Measurements from ENCODE around the gene HM13. TPM values are rescaled to one million over a fixed set of nuclear protein-coding genes. Genes with fewer than 3 reads are reported as not detected.
A peak's percentile ranks its signal among the peaks of the same experiment; 100 is the strongest.

Gene HM13
- total RNA-seq, 2 donors from 2014 or later, result 120 to 206 TPM

- Mint-ChIP-seq H3K4me1 (peaks cover 31% of the 10 kb centered on the region), H3K9me3 (no peaks in the 10 kb centered on the region), H3K36me3 (ENCODE audit: low read depth) (peaks cover 52% of the 10 kb centered on the region), H3K27ac (peak overlapping the region; percentile 48), H3K27me3 (ENCODE audit: insufficient read depth) (no peaks in the 10 kb centered on the region), H3K4me3 (no peak overlapping the region)
- TF ChIP-seq CTCF (conservative IDR thresholded peaks at IDR 0.05), result no peak
- Histone ChIP-seq H3K4me1 (ENCODE audit: control insufficient read depth, insufficient read depth, low read length) (peaks cover 9% of the 10 kb centered on the region), H3K27ac (ENCODE audit: low read depth, low read length) (no peak overlapping the region), H3K36me3 (ENCODE audit: control insufficient read depth, insufficient read depth, low read length) (peaks cover 65% of the 10 kb centered on the region), H3K9ac (ENCODE audit: extremely low read depth, low read length, poor library complexity, severe bottlenecking) (no peak overlapping the region), H3K4me3 (ENCODE audit: low read length) (no peak overlapping the region), H3K9me3 (ENCODE audit: control insufficient read depth, low read length) (no peaks in the 10 kb centered on the region), H3K27me3 (ENCODE audit: control insufficient read depth, insufficient read depth, low read length, poor library complexity, severe bottlenecking) (no peaks in the 10 kb centered on the region)
- 92 to 100% methylated on average over 1 to 6 of the region's 6 CpGs for WGBS, 2 experiments (ENCODE audit: insufficient coverage in 1 of 2, insufficient read length in 1 of 2)
- no peak for DNase-seq
These were observed 51.6 kb downstream of the HM13 start for GRCh38 chr20:31565699-31566318.

- TF ChIP-seq CTCF (conservative IDR thresholded peaks at IDR 0.05), result no peak
- Histone ChIP-seq H3K27me3 (ENCODE audit: control insufficient read depth, insufficient read depth, low read length, poor library complexity, severe bottlenecking) (no peaks in the 10 kb centered on the region), H3K4me1 (ENCODE audit: control insufficient read depth, insufficient read depth, low read length) (peaks cover 9% of the 10 kb centered on the region), H3K9me3 (ENCODE audit: control insufficient read depth, low read length) (no peaks in the 10 kb centered on the region), H3K27ac (ENCODE audit: low read depth, low read length) (no peak overlapping the region), H3K4me3 (ENCODE audit: low read length) (no peak overlapping the region), H3K36me3 (ENCODE audit: control insufficient read depth, insufficient read depth, low read length) (peaks cover 60% of the 10 kb centered on the region), H3K9ac (ENCODE audit: extremely low read depth, low read length, poor library complexity, severe bottlenecking) (no peak overlapping the region)
- no peak overlapping the region for H3K4me3 Mint-ChIP-seq
- no peaks in the 10 kb centered on the region for H3K27me3 Mint-ChIP-seq (ENCODE audit: insufficient read depth)
- peaks cover 47% of the 10 kb centered on the region for H3K36me3 Mint-ChIP-seq (ENCODE audit: low read depth)
- H3K4me1 Mint-ChIP-seq, result peaks cover 33% of the 10 kb centered on the region
- H3K9me3 Mint-ChIP-seq, result no peaks in the 10 kb centered on the region
- 94% methylated on average over 1 of the region's 1 CpG; no CpG with 5 or more reads in 1 of the 2 experiments for WGBS, 2 experiments (ENCODE audit: insufficient coverage in 1 of 2, insufficient read length in 1 of 2)
- no peak for DNase-seq
- H3K27ac Mint-ChIP-seq, result peak overlapping the region; percentile 77
These were observed 52.0 kb downstream of the HM13 start for GRCh38 chr20:31566319-31566657.

- Histone ChIP-seq H3K9me3 (ENCODE audit: control insufficient read depth, low read length) (no peaks in the 10 kb centered on the region), H3K27me3 (ENCODE audit: control insufficient read depth, insufficient read depth, low read length, poor library complexity, severe bottlenecking) (no peaks in the 10 kb centered on the region), H3K9ac (ENCODE audit: extremely low read depth, low read length, poor library complexity, severe bottlenecking) (no peak overlapping the region), H3K27ac (ENCODE audit: low read depth, low read length) (no peak overlapping the region), H3K36me3 (ENCODE audit: control insufficient read depth, insufficient read depth, low read length) (peaks cover 55% of the 10 kb centered on the region), H3K4me1 (ENCODE audit: control insufficient read depth, insufficient read depth, low read length) (peaks cover 9% of the 10 kb centered on the region), H3K4me3 (ENCODE audit: low read length) (no peak overlapping the region)
- Mint-ChIP-seq H3K9me3 (no peaks in the 10 kb centered on the region), H3K4me1 (peaks cover 37% of the 10 kb centered on the region), H3K27ac (peak overlapping the region; percentile 77), H3K27me3 (ENCODE audit: insufficient read depth) (no peaks in the 10 kb centered on the region), H3K4me3 (no peak overlapping the region), H3K36me3 (ENCODE audit: low read depth) (peaks cover 42% of the 10 kb centered on the region)
- WGBS, 2 experiments (ENCODE audit: insufficient coverage in 1 of 2, insufficient read length in 1 of 2), result 78 to 81% methylated on average over 4 to 14 of the region's 14 CpGs
- peak; percentile 80 for DNase-seq
- TF ChIP-seq CTCF (conservative IDR thresholded peaks at IDR 0.05), result no peak
These were observed 52.6 kb downstream of the HM13 start for GRCh38 chr20:31566658-31567379.

Data from endodermal cell (in vitro differentiated cells).